Astrocyte of the cerebellum (primary cell): Measurements from ENCODE around the gene ZER1.

Source experiments
- DNase-seq: peaks from one replicate; pipeline ENCODE4 v3.0.0-alpha.2; 2011; ENCODE audit warnings: low read depth
- H3K4me3 ChIP-seq: 2 replicates; pipeline ENCODE4 v1.5.1; 2011; ENCODE audit warnings: mild to moderate bottlenecking, low read depth, low read length, moderate library complexity
- CTCF ChIP-seq: IDR thresholded peaks from 2 replicates; pipeline ENCODE4 v1.5.1; 2012; ENCODE audit warnings: low read length, low read depth, moderate library complexity, mild to moderate bottlenecking; ENCODE audit errors: missing control alignments
- in situ Hi-C: cut with HindIII; loops from 2 replicates; pipeline ENCODE4 v1.10.0; 2017; ENCODE audit warnings: low sequenced_read_pairs

ZER1 gene

DNA sequence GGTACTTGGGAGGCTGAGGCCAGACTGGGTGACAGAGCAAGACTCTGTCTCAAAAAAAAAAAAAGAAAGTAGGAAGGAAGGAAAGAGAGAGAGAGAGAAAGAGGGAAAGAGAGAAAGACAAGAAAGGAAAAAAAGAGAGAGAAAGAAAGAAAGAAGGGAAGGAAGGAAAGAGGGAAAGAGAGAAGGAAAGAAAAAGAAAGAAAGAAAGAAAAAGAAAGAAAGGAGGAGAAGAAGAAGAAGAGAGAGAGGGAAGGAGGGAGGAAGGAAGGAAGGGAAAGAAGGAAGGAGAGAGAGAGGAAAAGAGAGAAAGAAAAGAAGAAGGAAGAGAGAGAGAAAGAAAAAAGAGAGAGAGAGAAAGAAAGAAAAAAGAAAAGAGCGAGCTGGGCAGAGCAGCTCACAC, 3.1 kb upstream of the ZER1 start:
- in situ Hi-C loops, result no loop called here
- no peak for TF ChIP-seq CTCF
- no peak overlapping the region for H3K4me3 ChIP-seq
- no peak for DNase-seq

DNA sequence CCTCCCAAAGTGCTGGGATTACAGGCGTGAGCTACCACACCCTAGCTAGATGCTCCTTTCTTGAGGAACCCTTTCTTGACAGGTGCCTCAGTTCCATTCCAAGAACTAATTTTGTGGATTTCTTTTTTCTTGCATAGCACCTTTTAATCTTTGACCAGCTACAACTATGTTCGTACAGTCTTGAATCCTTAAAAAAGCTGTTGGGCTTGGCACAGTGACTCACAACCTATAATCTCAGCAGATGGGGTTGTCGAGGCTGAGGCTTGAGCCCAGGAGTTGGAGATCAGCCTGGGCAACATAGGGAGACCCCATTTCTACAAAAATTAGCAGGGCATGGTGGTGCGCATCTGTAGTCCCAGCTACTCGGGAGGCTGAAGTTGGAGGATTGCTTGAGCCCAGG, 1.3 kb upstream of the ZER1 start:
- TF ChIP-seq CTCF, result no peak
- no peak overlapping the region for H3K4me3 ChIP-seq
- in situ Hi-C loops, result no loop called here

GRCh38 chr9:128771094-128771721, 519 bp downstream of the ZER1 start:
- in situ Hi-C loops, result no loop called here
- DNase-seq, result no peak
- H3K4me3 ChIP-seq, result peak overlapping the region; percentile 96
- TF ChIP-seq CTCF, result no peak

More for the DNA sequence above, 1.3 kb upstream of the ZER1 start:
- no peak for DNase-seq

DNA sequence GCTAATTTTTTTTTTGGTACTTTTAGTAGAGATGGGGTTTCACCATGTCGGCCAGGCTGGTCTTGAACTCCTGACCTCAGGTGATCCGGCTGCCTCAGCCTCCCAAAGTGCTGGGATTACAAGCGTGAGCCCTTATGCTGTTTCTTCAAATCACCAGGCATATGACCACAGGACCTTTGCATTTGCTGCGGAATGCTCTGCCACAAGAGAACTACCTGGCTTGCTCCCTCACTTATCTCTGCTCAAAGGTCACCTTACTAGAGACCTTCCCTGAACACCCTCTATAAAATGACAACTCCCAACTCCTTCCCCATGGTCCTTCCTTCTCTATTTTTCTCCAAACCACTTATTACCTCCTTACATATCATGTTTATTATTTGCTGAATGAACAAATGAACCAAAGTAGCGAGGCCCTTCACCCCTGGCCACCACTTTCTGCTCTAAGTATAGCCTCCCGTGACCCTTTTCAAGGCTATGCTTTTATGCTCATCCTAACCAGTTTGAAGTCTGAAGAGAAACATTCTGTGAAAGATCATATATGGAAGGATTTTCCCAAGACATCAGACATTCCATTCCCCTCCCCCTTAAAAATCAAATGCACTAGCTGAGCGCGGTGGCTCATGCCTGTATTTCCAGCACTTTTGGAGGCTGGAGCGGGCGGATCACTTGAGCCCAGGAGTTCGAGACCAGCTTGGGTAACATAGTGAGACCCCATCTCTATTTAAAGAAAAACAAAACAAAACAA, 1.3 kb downstream of the ZER1 start:
- no peak for TF ChIP-seq CTCF
- in situ Hi-C loops, result no loop called here
- no peak for DNase-seq
- peak overlapping the region; percentile 96 for H3K4me3 ChIP-seq

- no peak for DNase-seq
- TF ChIP-seq CTCF, result no peak
- no peak overlapping the region for H3K4me3 ChIP-seq
- in situ Hi-C loops, result no loop called here
Observed at GRCh38 chr9:128768606-128769005, 3.1 kb downstream of the ZER1 start.

DNA sequence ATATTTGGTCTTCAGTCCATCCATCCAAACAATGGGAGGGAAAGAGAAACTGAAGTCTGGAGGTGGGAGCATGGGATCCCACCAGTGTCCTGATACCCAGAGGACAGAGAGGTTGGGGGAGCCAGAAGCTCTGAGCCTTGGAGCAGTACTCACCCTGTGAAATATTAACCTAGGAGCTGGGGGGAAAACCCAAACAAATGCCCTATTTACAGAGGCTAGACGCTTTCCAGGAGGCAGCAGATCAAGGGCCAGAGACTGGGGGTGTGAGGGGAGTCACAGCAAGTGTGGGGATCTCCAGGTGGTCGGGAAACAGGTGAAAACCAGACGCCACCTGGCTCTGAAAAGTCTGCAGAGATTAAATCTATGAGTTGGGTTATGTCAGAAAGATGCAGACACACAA, 6.2 kb downstream of the ZER1 start:
- in situ Hi-C loops, result no loop called here
- no peak for DNase-seq
- H3K4me3 ChIP-seq, result no peak overlapping the region
- no peak for TF ChIP-seq CTCF
